Measurements from ENCODE around the gene RPGR. TPM values are rescaled to one million over a fixed set of nuclear protein-coding genes. Genes with fewer than 3 reads are reported as not detected.

The RPGR gene
- total RNA-seq, 5 donors from 2014 or later (not counting 1 experiment from before 2014, with no cell fraction given) = 8.1 to 31.2 (median 9.4) TPM

GRCh38 chrX:38260231-38260630, 67.1 kb downstream of the RPGR start:
- Histone ChIP-seq H3K4me3 (ENCODE audit: control insufficient read depth in 1 of 2, extremely low read depth in 1 of 2, low read length in 1 of 2) (no peak overlapping the region), H3K36me3 (ENCODE audit: control insufficient read depth in 2 of 2, extremely low read depth in 1 of 2, insufficient read depth in 1 of 2, low read length in 1 of 2) (no peaks in the 10 kb centered on the region), H3K27ac (ENCODE audit: low read length) (no peak overlapping the region), H3K27me3 (replicated peaks in 1 of 2; ENCODE audit: control insufficient read depth in 2 of 2, extremely low read depth in 1 of 2, insufficient read depth in 2 of 2, low read length in 1 of 2) (peaks cover 0 to 2% of the 10 kb centered on the region in 2 experiments), H3K9me3 (no peaks in the 10 kb centered on the region), H3K4me1 (ENCODE audit: control insufficient read depth in 1 of 2, extremely low read depth in 1 of 2, insufficient read depth in 2 of 2, low read length in 2 of 2) (no peaks in the 10 kb centered on the region)
- Mint-ChIP-seq H3K9me3 (no peaks in the 10 kb centered on the region), H3K36me3 (no peaks in the 10 kb centered on the region), H3K4me1 (no peaks in the 10 kb centered on the region), H3K4me3 (no peak overlapping the region), H3K27ac (no peak overlapping the region), H3K27me3 (peaks cover 0 to 13% of the 10 kb centered on the region in 2 donors)
- POLR2A ChIA-PET = no interaction called here
- no peak for ATAC-seq (replicated peaks in 1 of 4)
- CTCF ChIA-PET = no interaction called here
- WGBS (ENCODE audit: insufficient coverage) = no CpG with 5 or more reads among the region's 4 CpGs
- DNase-seq = peak in 1 of 35 experiments; percentile 6

DNA sequence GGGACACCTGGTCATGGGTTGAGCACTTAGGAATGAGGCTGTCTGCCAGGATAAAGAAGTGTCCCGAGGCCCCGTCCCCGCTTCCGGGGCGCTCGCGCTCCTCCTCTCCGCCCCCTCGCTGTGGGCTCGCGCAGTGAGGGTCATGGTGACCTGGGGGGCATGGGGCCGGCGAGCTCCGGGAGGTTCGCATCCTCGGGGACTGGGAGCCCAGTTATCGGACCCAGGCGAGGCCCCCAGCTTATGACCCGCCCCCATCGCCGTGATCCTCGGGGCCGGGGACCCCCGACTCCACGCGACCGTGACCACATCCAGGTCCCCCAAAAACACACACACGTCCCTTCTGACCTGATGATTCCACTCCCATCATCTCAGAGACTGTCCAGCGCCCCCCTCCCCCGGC, 71.3 kb downstream of the RPGR start:
- Mint-ChIP-seq H3K4me1 (no peaks in the 10 kb centered on the region), H3K36me3 (no peaks in the 10 kb centered on the region), H3K27me3 (peaks cover 0 to 32% of the 10 kb centered on the region in 2 donors), H3K4me3 (no peak overlapping the region), H3K9me3 (no peaks in the 10 kb centered on the region), H3K27ac (no peak overlapping the region)
- WGBS (ENCODE audit: insufficient coverage) = 97% methylated on average over 17 of the region's 30 CpGs
- H3K27ac ChIP-seq (ENCODE audit: low read length) = no peak overlapping the region
- POLR2A ChIA-PET = no interaction called here
- peaks cover 0 to 2% of the 10 kb centered on the region in 2 experiments for H3K27me3 ChIP-seq (replicated peaks in 1 of 2; ENCODE audit: control insufficient read depth in 2 of 2, extremely low read depth in 1 of 2, insufficient read depth in 2 of 2, low read length in 1 of 2)
- no peaks in the 10 kb centered on the region for H3K9me3 ChIP-seq
- H3K4me1 ChIP-seq (ENCODE audit: control insufficient read depth in 1 of 2, extremely low read depth in 1 of 2, insufficient read depth in 2 of 2, low read length in 2 of 2) = no peaks in the 10 kb centered on the region
- H3K36me3 ChIP-seq (ENCODE audit: control insufficient read depth in 2 of 2, extremely low read depth in 1 of 2, insufficient read depth in 1 of 2, low read length in 1 of 2) = no peaks in the 10 kb centered on the region
- no peak overlapping the region for H3K4me3 ChIP-seq (ENCODE audit: control insufficient read depth in 1 of 2, extremely low read depth in 1 of 2, low read length in 1 of 2)
- CTCF ChIA-PET = no interaction called here
- DNase-seq (no peak), ATAC-seq (replicated peaks in 1 of 4) (no peak)

GRCh38 chrX:38249965-38250364, 77.3 kb downstream of the RPGR start:
- no peak overlapping the region for H3K4me3 Mint-ChIP-seq
- H3K27me3 ChIP-seq (replicated peaks in 1 of 2; ENCODE audit: control insufficient read depth in 2 of 2, extremely low read depth in 1 of 2, insufficient read depth in 2 of 2, low read length in 1 of 2) = no peaks in the 10 kb centered on the region
- H3K9me3 ChIP-seq = no peaks in the 10 kb centered on the region
- peaks cover 0 to 25% of the 10 kb centered on the region in 2 donors for H3K27me3 Mint-ChIP-seq
- H3K27ac Mint-ChIP-seq = no peak overlapping the region
- no peak for DNase-seq
- ChIA-PET CTCF (no interaction called here), POLR2A (no interaction called here)
- H3K4me1 Mint-ChIP-seq = no peaks in the 10 kb centered on the region
- ATAC-seq (replicated peaks in 1 of 4) = no peak
- no peaks in the 10 kb centered on the region for H3K36me3 ChIP-seq (ENCODE audit: control insufficient read depth in 2 of 2, extremely low read depth in 1 of 2, insufficient read depth in 1 of 2, low read length in 1 of 2)
- no peak overlapping the region for H3K27ac ChIP-seq (ENCODE audit: low read length)
- no peak overlapping the region for H3K4me3 ChIP-seq (ENCODE audit: control insufficient read depth in 1 of 2, extremely low read depth in 1 of 2, low read length in 1 of 2)
- no CpG with 5 or more reads among the region's 2 CpGs for WGBS (ENCODE audit: insufficient coverage)
- no peaks in the 10 kb centered on the region for H3K4me1 ChIP-seq (ENCODE audit: control insufficient read depth in 1 of 2, extremely low read depth in 1 of 2, insufficient read depth in 2 of 2, low read length in 2 of 2)
- no peaks in the 10 kb centered on the region for H3K36me3 Mint-ChIP-seq
- H3K9me3 Mint-ChIP-seq = no peaks in the 10 kb centered on the region

GRCh38 chrX:38247051-38247450, 80.3 kb downstream of the RPGR start:
- no peaks in the 10 kb centered on the region for H3K36me3 Mint-ChIP-seq
- no peak overlapping the region for H3K4me3 Mint-ChIP-seq
- ChIA-PET CTCF (no interaction called here), POLR2A (no interaction called here)
- DNase-seq (no peak), ATAC-seq (replicated peaks in 1 of 4) (no peak)
- H3K9me3 Mint-ChIP-seq = no peaks in the 10 kb centered on the region
- no peaks in the 10 kb centered on the region for H3K4me1 Mint-ChIP-seq
- H3K4me3 ChIP-seq (ENCODE audit: control insufficient read depth in 1 of 2, extremely low read depth in 1 of 2, low read length in 1 of 2) = no peak overlapping the region
- no peak overlapping the region for H3K27ac Mint-ChIP-seq
- peaks cover 0 to 14% of the 10 kb centered on the region in 2 donors for H3K27me3 Mint-ChIP-seq
- no CpG with 5 or more reads among the region's 2 CpGs for WGBS (ENCODE audit: insufficient coverage)
- H3K27ac ChIP-seq (ENCODE audit: low read length) = no peak overlapping the region
- H3K9me3 ChIP-seq = no peaks in the 10 kb centered on the region
- H3K36me3 ChIP-seq (ENCODE audit: control insufficient read depth in 2 of 2, extremely low read depth in 1 of 2, insufficient read depth in 1 of 2, low read length in 1 of 2) = no peaks in the 10 kb centered on the region
- no peaks in the 10 kb centered on the region for H3K4me1 ChIP-seq (ENCODE audit: control insufficient read depth in 1 of 2, extremely low read depth in 1 of 2, insufficient read depth in 2 of 2, low read length in 2 of 2)
- H3K27me3 ChIP-seq (replicated peaks in 1 of 2; ENCODE audit: control insufficient read depth in 2 of 2, extremely low read depth in 1 of 2, insufficient read depth in 2 of 2, low read length in 1 of 2) = no peaks in the 10 kb centered on the region

- Histone ChIP-seq H3K4me3 (ENCODE audit: control insufficient read depth in 1 of 2, extremely low read depth in 1 of 2, low read length in 1 of 2) (no peak overlapping the region), H3K27me3 (replicated peaks in 1 of 2; ENCODE audit: control insufficient read depth in 2 of 2, extremely low read depth in 1 of 2, insufficient read depth in 2 of 2, low read length in 1 of 2) (no peaks in the 10 kb centered on the region), H3K9me3 (no peaks in the 10 kb centered on the region), H3K36me3 (ENCODE audit: control insufficient read depth in 2 of 2, extremely low read depth in 1 of 2, insufficient read depth in 1 of 2, low read length in 1 of 2) (no peaks in the 10 kb centered on the region), H3K4me1 (ENCODE audit: control insufficient read depth in 1 of 2, extremely low read depth in 1 of 2, insufficient read depth in 2 of 2, low read length in 2 of 2) (no peaks in the 10 kb centered on the region), H3K27ac (ENCODE audit: low read length) (no peak overlapping the region)
- no peak for ATAC-seq (replicated peaks in 1 of 4)
- no peaks in the 10 kb centered on the region for H3K9me3 Mint-ChIP-seq
- no peak overlapping the region for H3K4me3 Mint-ChIP-seq
- no peak overlapping the region for H3K27ac Mint-ChIP-seq
- H3K4me1 Mint-ChIP-seq = no peaks in the 10 kb centered on the region
- ChIA-PET POLR2A (no interaction called here), CTCF (no interaction called here)
- peaks cover 0 to 25% of the 10 kb centered on the region in 2 donors for H3K27me3 Mint-ChIP-seq
- no peaks in the 10 kb centered on the region for H3K36me3 Mint-ChIP-seq
- DNase-seq = no peak
- no CpG with 5 or more reads among the region's 2 CpGs for WGBS (ENCODE audit: insufficient coverage)
Measured at GRCh38 chrX:38240541-38240940, 86.8 kb downstream of the RPGR start.

DNA sequence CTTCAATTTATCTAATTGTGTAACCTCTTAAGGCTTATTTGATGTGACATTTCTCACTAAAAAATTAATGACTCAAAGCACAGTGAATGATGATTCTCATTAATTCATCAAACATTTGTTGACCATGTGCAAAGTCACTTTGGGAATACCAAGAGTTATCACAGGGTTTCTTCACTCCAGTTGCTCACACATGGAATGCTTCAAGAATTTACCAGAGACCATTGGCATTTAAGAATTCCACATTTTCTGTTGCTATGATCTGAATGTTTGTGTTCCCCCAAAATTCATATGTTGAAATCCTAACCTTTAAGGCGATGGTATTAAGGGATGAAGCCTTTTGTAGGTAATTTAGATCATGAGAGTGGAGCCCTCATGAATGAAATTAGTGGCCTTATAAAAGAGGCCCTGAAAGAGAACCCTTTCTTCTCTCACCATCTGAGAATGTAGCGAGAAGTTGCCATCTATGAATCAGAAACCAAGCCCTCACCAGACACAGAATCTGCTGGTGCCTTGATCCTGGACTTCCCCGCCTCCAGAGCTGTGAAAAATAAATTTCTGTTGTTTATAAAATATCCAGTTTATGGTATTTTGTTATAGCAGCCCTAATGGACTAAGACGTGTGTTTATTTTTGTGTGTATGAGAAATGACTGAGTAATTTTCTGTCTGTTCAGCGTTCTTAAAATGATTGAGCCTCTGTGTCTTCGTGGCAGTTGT, 90.3 kb downstream of the RPGR start:
- DNase-seq = no peak
- H3K27me3 ChIP-seq (replicated peaks in 1 of 2; ENCODE audit: control insufficient read depth in 2 of 2, extremely low read depth in 1 of 2, insufficient read depth in 2 of 2, low read length in 1 of 2) = no peaks in the 10 kb centered on the region
- no peak overlapping the region for H3K27ac ChIP-seq (ENCODE audit: low read length)
- no peak for ATAC-seq (replicated peaks in 1 of 4)
- no peaks in the 10 kb centered on the region for H3K4me1 ChIP-seq (ENCODE audit: control insufficient read depth in 1 of 2, extremely low read depth in 1 of 2, insufficient read depth in 2 of 2, low read length in 2 of 2)
- H3K4me3 ChIP-seq (ENCODE audit: control insufficient read depth in 1 of 2, extremely low read depth in 1 of 2, low read length in 1 of 2) = no peak overlapping the region
- ChIA-PET CTCF (no interaction called here), POLR2A (no interaction called here)
- H3K27me3 Mint-ChIP-seq = peaks cover 0 to 38% of the 10 kb centered on the region in 2 donors
- H3K4me1 Mint-ChIP-seq = no peaks in the 10 kb centered on the region
- WGBS (ENCODE audit: insufficient coverage) = 100% methylated on average over 1 of the region's 6 CpGs
- no peaks in the 10 kb centered on the region for H3K9me3 ChIP-seq
- H3K4me3 Mint-ChIP-seq = no peak overlapping the region
- no peaks in the 10 kb centered on the region for H3K9me3 Mint-ChIP-seq
- no peaks in the 10 kb centered on the region for H3K36me3 Mint-ChIP-seq
- no peaks in the 10 kb centered on the region for H3K36me3 ChIP-seq (ENCODE audit: control insufficient read depth in 2 of 2, extremely low read depth in 1 of 2, insufficient read depth in 1 of 2, low read length in 1 of 2)
- no peak overlapping the region for H3K27ac Mint-ChIP-seq
